ENCODE results near the gene FSD2.

Gene FSD2

GRCh38 chr15:82805994-82806406 is at the start of gene FSD2:
Gene FSD2, minus strand, starts transcription at chr15:82806069. Its CDS starts 18,679 bp downstream, at chr15:82787390.
- ATAC-seq, result peak; percentile 81
- Mint-ChIP-seq H3K9me3 (peaks cover 3% of the 10 kb centered on the region), H3K4me1 (peaks cover 54% of the 10 kb centered on the region), H3K36me3 (no peaks in the 10 kb centered on the region), H3K4me3 (peak within 1 kb of the TSS; percentile 33), H3K27ac (peak within 1 kb of the TSS; percentile 88), H3K27me3 (no peaks in the 10 kb centered on the region)

GRCh38 chr15:82854554-82854953 is 48.7 kb upstream of the FSD2 start:
- H3K4me3 Mint-ChIP-seq, result no peak overlapping the region
- ATAC-seq, result peak; percentile 34
- peaks cover 57% of the 10 kb centered on the region for H3K36me3 Mint-ChIP-seq
- H3K9me3 Mint-ChIP-seq, result no peaks in the 10 kb centered on the region
- peaks cover 7% of the 10 kb centered on the region for H3K4me1 Mint-ChIP-seq
- no peaks in the 10 kb centered on the region for H3K27me3 Mint-ChIP-seq
- no peak overlapping the region for H3K27ac Mint-ChIP-seq

- Mint-ChIP-seq H3K4me3 (no peak overlapping the region), H3K9me3 (no peaks in the 10 kb centered on the region), H3K36me3 (peaks cover 48% of the 10 kb centered on the region), H3K27ac (no peak overlapping the region), H3K27me3 (no peaks in the 10 kb centered on the region), H3K4me1 (peaks cover 11% of the 10 kb centered on the region)
- ATAC-seq, result no peak
Measured at GRCh38 chr15:82852941-82853561, 47.2 kb upstream of the FSD2 start.

- no peak overlapping the region for H3K27ac Mint-ChIP-seq
Measured at GRCh38 chr15:82851981-82852511, 46.2 kb upstream of the FSD2 start.

GRCh38 chr15:82851306-82851850 is 45.5 kb upstream of the FSD2 start:
- no peak for ATAC-seq
- Mint-ChIP-seq H3K9me3 (no peaks in the 10 kb centered on the region), H3K4me3 (no peak overlapping the region), H3K4me1 (peaks cover 11% of the 10 kb centered on the region), H3K36me3 (peaks cover 57% of the 10 kb centered on the region), H3K27me3 (no peaks in the 10 kb centered on the region), H3K27ac (no peak overlapping the region)

More at GRCh38 chr15:82851981-82852511, 46.2 kb upstream of the FSD2 start:
- H3K27me3 Mint-ChIP-seq, result no peaks in the 10 kb centered on the region
- H3K36me3 Mint-ChIP-seq, result peaks cover 57% of the 10 kb centered on the region
- H3K9me3 Mint-ChIP-seq, result no peaks in the 10 kb centered on the region
- no peak overlapping the region for H3K4me3 Mint-ChIP-seq
- no peak for ATAC-seq
- peaks cover 11% of the 10 kb centered on the region for H3K4me1 Mint-ChIP-seq

GRCh38 chr15:82850731-82851130 is 44.9 kb upstream of the FSD2 start:
- ATAC-seq, result no peak
- Mint-ChIP-seq H3K27ac (peak overlapping the region; percentile 32), H3K36me3 (peaks cover 57% of the 10 kb centered on the region), H3K27me3 (no peaks in the 10 kb centered on the region), H3K9me3 (no peaks in the 10 kb centered on the region), H3K4me1 (peaks cover 15% of the 10 kb centered on the region), H3K4me3 (no peak overlapping the region)

- peak overlapping the region; percentile 32 for H3K27ac Mint-ChIP-seq
Measured at GRCh38 chr15:82849556-82850512, 44.0 kb upstream of the FSD2 start.

GRCh38 chr15:82848241-82848993 is 42.5 kb upstream of the FSD2 start:
- Mint-ChIP-seq H3K4me1 (peaks cover 34% of the 10 kb centered on the region), H3K4me3 (no peak overlapping the region)

More at GRCh38 chr15:82849556-82850512, 44.0 kb upstream of the FSD2 start:
- Mint-ChIP-seq H3K4me3 (no peak overlapping the region), H3K4me1 (peaks cover 24% of the 10 kb centered on the region), H3K36me3 (peaks cover 56% of the 10 kb centered on the region), H3K27me3 (no peaks in the 10 kb centered on the region), H3K9me3 (no peaks in the 10 kb centered on the region)
- ATAC-seq, result peak; percentile 46

GRCh38 chr15:82847703-82848102 is 41.8 kb upstream of the FSD2 start:
- Mint-ChIP-seq H3K4me1 (peaks cover 36% of the 10 kb centered on the region), H3K27me3 (no peaks in the 10 kb centered on the region), H3K27ac (no peak overlapping the region), H3K4me3 (no peak overlapping the region), H3K36me3 (peaks cover 46% of the 10 kb centered on the region), H3K9me3 (no peaks in the 10 kb centered on the region)
- ATAC-seq, result no peak

More at GRCh38 chr15:82848241-82848993, 42.5 kb upstream of the FSD2 start:
- no peak overlapping the region for H3K27ac Mint-ChIP-seq
- H3K9me3 Mint-ChIP-seq, result no peaks in the 10 kb centered on the region
- no peak for ATAC-seq
- H3K27me3 Mint-ChIP-seq, result no peaks in the 10 kb centered on the region
- H3K36me3 Mint-ChIP-seq, result peaks cover 51% of the 10 kb centered on the region

- Mint-ChIP-seq H3K27me3 (no peaks in the 10 kb centered on the region), H3K4me1 (peaks cover 40% of the 10 kb centered on the region)
- no peak for ATAC-seq
Measured at GRCh38 chr15:82846621-82847020, 40.8 kb upstream of the FSD2 start.

GRCh38 chr15:82845686-82846085 is 39.8 kb upstream of the FSD2 start:
- Mint-ChIP-seq H3K36me3 (peaks cover 31% of the 10 kb centered on the region), H3K9me3 (no peaks in the 10 kb centered on the region), H3K4me3 (no peak overlapping the region), H3K27me3 (no peaks in the 10 kb centered on the region), H3K4me1 (peaks cover 40% of the 10 kb centered on the region), H3K27ac (peak overlapping the region; percentile 78)
- ATAC-seq, result no peak

More at GRCh38 chr15:82846621-82847020, 40.8 kb upstream of the FSD2 start:
- H3K9me3 Mint-ChIP-seq, result no peaks in the 10 kb centered on the region
- peaks cover 40% of the 10 kb centered on the region for H3K36me3 Mint-ChIP-seq
- H3K27ac Mint-ChIP-seq, result no peak overlapping the region
- H3K4me3 Mint-ChIP-seq, result no peak overlapping the region

- H3K4me1 Mint-ChIP-seq, result peaks cover 29% of the 10 kb centered on the region
- H3K9me3 Mint-ChIP-seq, result no peaks in the 10 kb centered on the region
- no peak for ATAC-seq
- no peaks in the 10 kb centered on the region for H3K27me3 Mint-ChIP-seq
- H3K36me3 Mint-ChIP-seq, result peaks cover 34% of the 10 kb centered on the region
- peak overlapping the region; percentile 72 for H3K27ac Mint-ChIP-seq
- no peak overlapping the region for H3K4me3 Mint-ChIP-seq
Measured at GRCh38 chr15:82843566-82843965, 37.7 kb upstream of the FSD2 start.

- H3K9me3 Mint-ChIP-seq, result no peaks in the 10 kb centered on the region
- ATAC-seq, result no peak
Measured at GRCh38 chr15:82840166-82840565, 34.3 kb upstream of the FSD2 start.

GRCh38 chr15:82839136-82839535 is 33.3 kb upstream of the FSD2 start:
- Mint-ChIP-seq H3K27me3 (no peaks in the 10 kb centered on the region), H3K36me3 (peaks cover 66% of the 10 kb centered on the region), H3K9me3 (no peaks in the 10 kb centered on the region), H3K4me3 (no peak overlapping the region), H3K27ac (no peak overlapping the region), H3K4me1 (peaks cover 13% of the 10 kb centered on the region)
- no peak for ATAC-seq

More at GRCh38 chr15:82840166-82840565, 34.3 kb upstream of the FSD2 start:
- H3K4me3 Mint-ChIP-seq, result no peak overlapping the region
- H3K36me3 Mint-ChIP-seq, result peaks cover 58% of the 10 kb centered on the region
- H3K4me1 Mint-ChIP-seq, result peaks cover 20% of the 10 kb centered on the region
- H3K27me3 Mint-ChIP-seq, result no peaks in the 10 kb centered on the region
- H3K27ac Mint-ChIP-seq, result no peak overlapping the region

All from stimulated activated memory B cell treated with anti-CD40 and anti-IgM and Interleukin-4, amounts not matched to agents 10 μg/mL and 1 μg/mL and 100 μg/mL, for 72 hours (primary cell).